Endothelial cell of umbilical vein (primary cell): ENCODE measurements around the gene IGFBP2. TPM values are rescaled to one million over a fixed set of nuclear protein-coding genes. Genes with fewer than 3 reads are reported as not detected.

Experiments
- Bru-seq: library from RNA; stranded (reverse); fragments of 400-500 nt; gene quantifications from one replicate; lab custom pipeline; 2021; lab: Mats Ljungman, UMichigan
- BruChase-seq, 2 experiments: library from RNA; stranded (reverse); fragments of 400-500 nt; gene quantifications; one replicate each; lab custom pipeline; 2021; lab: Mats Ljungman, UMichigan
- BruUV-seq: library from RNA; stranded (reverse); fragments of 400-500 nt; replicated peaks from 2 replicates; lab custom pipeline; 2021; lab: Mats Ljungman, UMichigan
- CTCF ChIA-PET: fragments of 300-600, 350-600 bp; sonication (Branson Sonifier 250); formaldehyde crosslinking; loops from one replicate; lab custom pipeline; 2021; ENCODE audit warnings: antibody characterized with exemption, inconsistent platforms; lab: Charles Lee
- POLR2A ChIA-PET: fragments of 300-600, 350-600 bp; sonication (Branson Sonifier 250); formaldehyde crosslinking; loops from one replicate; lab custom pipeline; 2021; ENCODE audit warnings: antibody characterized with exemption, inconsistent platforms; lab: Charles Lee
- DNase-seq: peaks from one replicate; pipeline ENCODE4 v3.0.0-alpha.2; 2011; ENCODE audit warnings: low read depth, low spot score
- FAIRE-seq: peaks from 2 replicates; lab custom pipeline; 2011; peaks lifted over from hg19 to GRCh38; lab: Jason Lieb, UNC
- H2AFZ ChIP-seq: 2 replicates; pipeline ENCODE4 v1.6.0; 2012; ENCODE audit warnings: low read depth, low read length, control low read depth, inconsistent platforms
- H3K27ac ChIP-seq: 2 replicates; pipeline ENCODE4 v1.5.1; 2011; ENCODE audit warnings: low read depth, mild to moderate bottlenecking, control low read depth, low read length, moderate library complexity; ENCODE audit not compliant: insufficient read depth
- H3K27me3 ChIP-seq, 2 experiments: 2 replicates each; pipeline versions ENCODE4 v1.6.0 to v1.6.1; 2011; ENCODE audit warnings: low read length in 2 of 2, mixed read lengths in 1 of 2; ENCODE audit not compliant: control insufficient read depth in 2 of 2, insufficient read depth in 2 of 2
- H3K36me3 ChIP-seq, 2 experiments: 2 replicates in 1 of 2; 3 replicates in 1 of 2; pipeline ENCODE4 v1.5.1; 2011; ENCODE audit warnings: low read length in 2 of 2, mild to moderate bottlenecking in 1 of 2, moderate library complexity in 1 of 2; ENCODE audit not compliant: control insufficient read depth in 2 of 2, insufficient read depth in 2 of 2; ENCODE audit errors: extremely low read depth in 1 of 2
- H3K4me1 ChIP-seq: 3 replicates; pipeline ENCODE4 v1.5.1; 2011; ENCODE audit warnings: mild to moderate bottlenecking, low read length; ENCODE audit not compliant: control insufficient read depth, insufficient read depth; ENCODE audit errors: extremely low read depth
- H3K4me2 ChIP-seq: 2 replicates; pipeline ENCODE4 v1.6.1; 2011; ENCODE audit warnings: low read length, control low read depth, mixed read lengths; ENCODE audit not compliant: insufficient read depth
- H3K4me3 ChIP-seq, 3 experiments: fragments of 200-600 bp in 1 of 3; sonication (generic), shearing (Covaris generic) in 1 of 3; replicated peaks in 1 of 3; 2 replicates each; pipeline ENCODE4 v1.5.1; 2011 to 2016; ENCODE audit warnings: control low read depth in 3 of 3, low read length in 3 of 3, mild to moderate bottlenecking in 2 of 3, inconsistent platforms in 1 of 3, low read depth in 1 of 3, moderate library complexity in 1 of 3; ENCODE audit not compliant: insufficient read depth in 1 of 3
- H3K79me2 ChIP-seq: 2 replicates; pipeline ENCODE4 v1.6.0; 2012; ENCODE audit warnings: low read length, inconsistent platforms; ENCODE audit not compliant: control insufficient read depth, insufficient read depth
- H3K9ac ChIP-seq: replicated peaks from 2 replicates; pipeline ENCODE3; 2011; ENCODE audit warnings: low read length, control low read depth; ENCODE audit not compliant: insufficient read depth; ENCODE audit errors: extremely low read depth
- H3K9me1 ChIP-seq: replicated peaks from 3 replicates; pipeline ENCODE4 v1.6.0; 2011; ENCODE audit warnings: mild to moderate bottlenecking, low read length; ENCODE audit not compliant: control insufficient read depth, insufficient read depth; ENCODE audit errors: extremely low read depth
- H3K9me3 ChIP-seq: replicated peaks from 2 replicates; pipeline ENCODE4 v1.5.1; 2012; ENCODE audit warnings: low read length, inconsistent platforms; ENCODE audit not compliant: control insufficient read depth, insufficient read depth
- H4K20me1 ChIP-seq: replicated peaks from 2 replicates; pipeline ENCODE3; 2011; ENCODE audit warnings: mild to moderate bottlenecking, low read length; ENCODE audit not compliant: control insufficient read depth, insufficient read depth; ENCODE audit errors: extremely low read depth
- CTCF ChIP-seq, 2 donors: IDR thresholded peaks; 1 replicate in 1 of 2; 2 replicates in 1 of 2; pipeline ENCODE4 v1.5.1; 2011; ENCODE audit warnings: low read length in 2 of 2, mild to moderate bottlenecking in 2 of 2, moderate library complexity in 2 of 2, control low read depth in 1 of 2, inconsistent platforms in 1 of 2, low read depth in 1 of 2; ENCODE audit not compliant: insufficient read depth in 1 of 2; ENCODE audit errors: extremely low read depth in 1 of 2
- EZH2 ChIP-seq: IDR thresholded peaks from 2 replicates; pipeline ENCODE4 v1.6.1; 2012; ENCODE audit warnings: borderline replicate concordance, low read depth, mild to moderate bottlenecking, moderate library complexity, low read length, inconsistent platforms; ENCODE audit not compliant: severe bottlenecking
- FOS ChIP-seq: IDR thresholded peaks from 2 replicates; pipeline ENCODE4 v1.6.1; 2011; ENCODE audit warnings: mild to moderate bottlenecking, low read length, moderate library complexity, borderline replicate concordance; ENCODE audit not compliant: insufficient read depth
- GATA2 ChIP-seq: IDR thresholded peaks from 2 replicates; pipeline ENCODE4 v1.7.0; 2011; ENCODE audit warnings: low read depth, mild to moderate bottlenecking, moderate library complexity, mixed read lengths, low read length; ENCODE audit not compliant: insufficient read length, insufficient read depth
- JUN ChIP-seq: IDR thresholded peaks from 2 replicates; pipeline ENCODE4 v1.6.1; 2011; ENCODE audit warnings: borderline replicate concordance, low read depth; ENCODE audit not compliant: insufficient read length, insufficient read depth
- MAX ChIP-seq: IDR thresholded peaks from 2 replicates; pipeline ENCODE4 v1.6.1; 2011; ENCODE audit not compliant: insufficient read depth, insufficient read length
- MYC ChIP-seq: IDR thresholded peaks from one replicate; pipeline ENCODE4 v1.6.1; 2011; ENCODE audit warnings: mild to moderate bottlenecking, low read depth, low read length
- POLR2A ChIP-seq: IDR thresholded peaks from 2 replicates; pipeline ENCODE4 v1.6.1; 2012; ENCODE audit warnings: low read depth, mild to moderate bottlenecking, control low read depth, low read length
- POLR2AphosphoS5 ChIP-seq: IDR thresholded peaks from 2 replicates; pipeline ENCODE4 v1.6.1; 2012; ENCODE audit warnings: low read depth, mild to moderate bottlenecking, control low read depth, low read length, moderate library complexity; ENCODE audit not compliant: insufficient read depth
- dilution Hi-C: fragments of 300-500 bp; cut with MboI; formaldehyde crosslinking; loops from one replicate; pipeline ENCODE4 v1.15.0; 2019; ENCODE audit warnings: low sequenced_read_pairs; ENCODE audit not compliant: extremely low pct_ligation_motif_present
- intact Hi-C: fragments of 100-400 bp; cut with micrococcal nuclease; formaldehyde crosslinking; loops from one replicate; pipeline ENCODE4 v1.10.0; 2022
- long read RNA-seq: library from polyadenylated mRNA; stranded (forward); transcript quantifications from one replicate; pipeline ENCODE4 v2.0.0, GENCODE V29; 2021
- polyA minus RNA-seq, 3 experiments: library from RNA; depleted of rRNA, polyadenylated mRNA; stranded (reverse); fragments of >200 nt; gene quantifications; 1 replicate in 1 of 3; 2 replicates in 2 of 3; pipeline ENCODE4 v1.2.3, GENCODE V29; 2011
- polyA plus RNA-seq, 4 experiments: library from polyadenylated mRNA; depleted of rRNA in 3 of 4; stranded (reverse) in 3 of 4; unstranded in 1 of 4; fragments of >200 nt; gene quantifications; 2 replicates each; pipeline versions ENCODE4 v1.2.1 to v1.2.3, GENCODE V29; 2011 to 2012; ENCODE audit warnings: missing spikeins in 1 of 4
- total RNA-seq: library from RNA; stranded (reverse); gene quantifications from 2 replicates; pipeline ENCODE4 v1.2.3, GENCODE V29; 2021

Gene IGFBP2
- total RNA-seq, result 212 and 229 TPM in 2 replicates
- 261 and 387 TPM in 2 replicates for polyA plus RNA-seq
- 176 and 229 TPM in 2 replicates for polyA plus RNA-seq (2011; cell fraction: cytosol; rRNA removed)
- 67.7 and 72.0 TPM in 2 replicates for polyA plus RNA-seq (2011; cell fraction: nucleus; rRNA removed)
- polyA plus RNA-seq (2012), result 165 and 239 TPM in 2 replicates
- 54.2 and 57.8 TPM in 2 replicates for polyA minus RNA-seq
- polyA minus RNA-seq (2011; cell fraction: cytosol; rRNA and poly(A)+ RNA removed), result not detected
- 9.4 and 17.5 TPM in 2 replicates for polyA minus RNA-seq (2011; cell fraction: nucleus; rRNA and poly(A)+ RNA removed)
- percentile 62 among the genes with signal in this experiment for Bru-seq, nascent RNA
- BruChase-seq, experiment 1, labeled RNA remaining after a 6-hour chase, result percentile 62 among the genes with signal in this experiment
- percentile 54 among the genes with signal in this experiment for BruChase-seq, experiment 2, labeled RNA remaining after a 2-hour chase
- long read RNA-seq, transcript IGFBP2-201 (4 exons, 1,439 nt), result major isoform, 1,473 of 1,539 reads
- long read RNA-seq, partial matches to known transcripts, result 36 of 1,539 reads
- long read RNA-seq, other reads (novel, unspliced or antisense), result 30 of 1,539 reads

- Histone ChIP-seq H3K9me3 (no peaks in the 10 kb centered on the region), H4K20me1 (no peaks in the 10 kb centered on the region), H3K9me1 (no peaks in the 10 kb centered on the region), H3K36me3 (no peaks in the 10 kb centered on the region), H3K4me1 (peaks cover 30% of the 10 kb centered on the region), H3K27me3 (peaks cover 6 to 9% of the 10 kb centered on the region in 2 experiments), H3K4me3 (peak within 1 kb of the TSS; percentile 52 to 79 (median 59)), H3K79me2 (peaks cover 18% of the 10 kb centered on the region), H2AFZ (peak within 1 kb of the TSS; percentile 80), H3K9ac (peak within 1 kb of the TSS; percentile 57), H3K4me2 (peak within 1 kb of the TSS; percentile 79), H3K27ac (no peak within 1 kb of the TSS)
- dilution Hi-C loops, result no loop called here
- ChIA-PET CTCF (interaction anchor here (1.2 to 3.3 kb wide), 4 partner anchors 32 to 115 kb away, joined by 3 to 20 read pairs (median 5); no protein-coding TSS in a partner anchor), POLR2A (no interaction called here)
- BruUV-seq, result no TSS peak
- TF ChIP-seq MYC, result no peak
- FAIRE-seq, result peak; percentile 55
- intact Hi-C loops, result loop anchor here (1.0 to 10.0 kb wide), 4 partner anchors 21 to 518 kb away; no protein-coding TSS in a partner anchor
- peak; percentile 56 for DNase-seq
Measured at GRCh38 chr2:216632952-216633615, at the start of gene IGFBP2. IGFBP2 (plus strand) TSS chr2:216633420; CDS start chr2:216633524, 104 bp downstream.

GRCh38 chr2:216583606-216584005 is 49.6 kb upstream of the IGFBP2 start:
- intact Hi-C loops, result no loop called here
- no peaks in the 10 kb centered on the region for H3K79me2 ChIP-seq
- BruUV-seq, result no TSS peak
- H3K9me3 ChIP-seq, result no peaks in the 10 kb centered on the region
- FAIRE-seq (no peak), DNase-seq (no peak)
- H4K20me1 ChIP-seq, result no peaks in the 10 kb centered on the region
- ChIA-PET CTCF (interaction anchor here (1.2 to 2.1 kb wide), 3 partner anchors 9 to 64 kb away, joined by 3 to 5 read pairs (median 5); no protein-coding TSS in a partner anchor), POLR2A (no interaction called here)
- H2AFZ ChIP-seq, result no peak overlapping the region
- peaks cover 11 to 16% of the 10 kb centered on the region in 2 experiments for H3K27me3 ChIP-seq
- TF ChIP-seq MAX (no peak), MYC (no peak), POLR2A (no peak), POLR2AphosphoS5 (no peak), GATA2 (no peak), EZH2 (no peak), FOS (no peak), JUN (no peak), CTCF (IDR thresholded peaks at IDR 0.05; ENCODE audit: extremely low read depth in 1 of 2, insufficient read depth in 1 of 2, low read depth in 1 of 2, low read length in 2 of 2) (no peak)
- no peak overlapping the region for H3K27ac ChIP-seq
- H3K36me3 ChIP-seq, result no peaks in the 10 kb centered on the region
- H3K4me2 ChIP-seq, result no peak overlapping the region
- no peak overlapping the region for H3K4me3 ChIP-seq
- no peaks in the 10 kb centered on the region for H3K4me1 ChIP-seq
- dilution Hi-C loops, result no loop called here
- H3K9me1 ChIP-seq, result no peaks in the 10 kb centered on the region
- no peak overlapping the region for H3K9ac ChIP-seq
